ENCODE measurements around the gene PTPRJ.

DNA sequence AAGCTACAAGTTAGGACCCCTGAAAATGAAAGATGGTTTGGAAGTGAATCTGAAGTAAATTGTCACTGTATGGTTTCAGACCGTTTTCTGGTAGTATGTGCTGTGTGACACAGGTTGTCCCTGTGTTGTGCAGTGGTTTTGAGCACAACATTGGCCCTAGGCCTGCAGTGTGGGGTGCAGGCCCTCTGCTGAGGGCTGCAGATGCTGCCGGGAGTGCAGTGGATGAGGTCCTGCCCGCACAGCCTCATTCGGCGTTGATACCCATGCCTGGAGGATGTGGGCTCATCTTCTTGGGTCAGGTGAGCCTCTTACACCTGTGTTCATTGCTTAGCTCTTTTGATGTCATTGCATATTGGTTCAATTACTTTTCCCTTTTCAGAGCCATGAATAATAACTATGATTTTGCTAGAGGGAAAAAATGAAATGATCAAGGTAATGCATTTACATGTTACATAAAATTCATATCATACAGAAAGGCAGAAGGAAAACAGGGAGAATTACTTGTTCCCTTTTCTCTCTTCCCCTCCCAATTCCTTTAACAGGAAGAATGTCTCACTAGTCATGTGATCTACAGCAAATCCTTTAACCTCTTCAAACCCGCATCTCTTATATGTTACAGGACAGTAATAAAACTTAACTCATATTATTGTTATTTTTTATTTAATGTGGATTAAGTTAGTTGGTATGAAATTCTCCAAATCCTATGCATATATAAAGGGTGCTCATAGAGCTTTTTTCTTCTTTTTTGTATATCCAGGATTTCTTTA lies 48.7 kb downstream of the PTPRJ start:
- TF ChIP-seq, protein P1, sequence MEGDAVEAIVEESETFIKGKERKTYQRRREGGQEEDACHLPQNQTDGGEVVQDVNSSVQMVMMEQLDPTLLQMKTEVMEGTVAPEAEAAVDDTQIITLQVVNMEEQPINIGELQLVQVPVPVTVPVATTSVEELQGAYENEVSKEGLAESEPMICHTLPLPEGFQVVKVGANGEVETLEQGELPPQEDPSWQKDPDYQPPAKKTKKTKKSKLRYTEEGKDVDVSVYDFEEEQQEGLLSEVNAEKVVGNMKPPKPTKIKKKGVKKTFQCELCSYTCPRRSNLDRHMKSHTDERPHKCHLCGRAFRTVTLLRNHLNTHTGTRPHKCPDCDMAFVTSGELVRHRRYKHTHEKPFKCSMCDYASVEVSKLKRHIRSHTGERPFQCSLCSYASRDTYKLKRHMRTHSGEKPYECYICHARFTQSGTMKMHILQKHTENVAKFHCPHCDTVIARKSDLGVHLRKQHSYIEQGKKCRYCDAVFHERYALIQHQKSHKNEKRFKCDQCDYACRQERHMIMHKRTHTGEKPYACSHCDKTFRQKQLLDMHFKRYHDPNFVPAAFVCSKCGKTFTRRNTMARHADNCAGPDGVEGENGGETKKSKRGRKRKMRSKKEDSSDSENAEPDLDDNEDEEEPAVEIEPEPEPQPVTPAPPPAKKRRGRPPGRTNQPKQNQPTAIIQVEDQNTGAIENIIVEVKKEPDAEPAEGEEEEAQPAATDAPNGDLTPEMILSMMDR (conservative IDR thresholded peaks at IDR 0.05; ENCODE audit: low read depth, low read length) = no peak
- TF ChIP-seq EZH2 (IDR thresholded peaks at IDR 0.05; ENCODE audit: low read length, unreplicated experiment) = no peak
